Thyroid gland (tissue), 4 donors: ENCODE measurements around the gene UNC13D. TPM values are rescaled to one million over a fixed set of nuclear protein-coding genes. Genes with fewer than 3 reads are reported as not detected.
A peak's percentile ranks its signal among the peaks of the same experiment; 100 is the strongest.

Source experiments
- DNase-seq, 2 donors: peaks; one replicate each; pipeline ENCODE4 v3.0.0-alpha.2; 2019
- H3K27ac ChIP-seq, 3 donors: fragments of 200-600 bp; sonication (generic); 1 replicate in 2 of 3; 2 replicates in 1 of 3; pipeline ENCODE4 v1.5.1; 2016 to 2019; ENCODE audit warnings: mild to moderate bottlenecking in 1 of 3, moderate library complexity in 1 of 3
- H3K27me3 ChIP-seq: fragments of 200-600 bp; sonication (generic); one replicate; pipeline ENCODE4 v1.5.1; 2019
- H3K36me3 ChIP-seq, 2 donors: fragments of 200-600 bp; sonication (generic); one replicate each; pipeline ENCODE4 v1.5.1; 2016 to 2019
- H3K4me1 ChIP-seq, 2 donors: fragments of 200-600 bp; sonication (generic); one replicate each; pipeline ENCODE4 v1.5.1; 2017 to 2019
- H3K4me3 ChIP-seq, 3 donors: fragments of 200-600 bp; sonication (generic); replicated peaks in 1 of 3; 1 replicate in 2 of 3; 2 replicates in 1 of 3; pipeline ENCODE4 v1.5.1; 2016; ENCODE audit warnings: mild to moderate bottlenecking in 1 of 3
- H3K9me3 ChIP-seq: fragments of 200-600 bp; sonication (generic); one replicate; pipeline ENCODE4 v1.5.1; 2017
- CTCF ChIP-seq, 6 experiments: fragments of 200-600 bp in 3 of 6; fragments of 450-650 bp in 3 of 6; sonication (generic) in 3 of 6; IDR thresholded peaks; one replicate each; pipeline ENCODE4 v1.5.1; 2016 to 2019; ENCODE audit warnings: antibody characterized with exemption in 6 of 6, mild to moderate bottlenecking in 2 of 6, inconsistent platforms in 1 of 6, moderate library complexity in 1 of 6
- POLR2A ChIP-seq, 2 donors: fragments of 450-650 bp; IDR thresholded peaks; one replicate each; pipeline ENCODE4 v1.6.1; 2017; ENCODE audit warnings: antibody characterized with exemption in 2 of 2, mild to moderate bottlenecking in 2 of 2, moderate library complexity in 1 of 2
- WGBS, 2 donors: methylation state at CpG; one replicate each; pipeline ENCODE4 v1.1.5; 2017; 5-methylcytosine and 5-hydroxymethylcytosine counted together
- intact Hi-C: fragments of 100-400 bp; cut with DNase I; formaldehyde crosslinking; loops from one replicate; pipeline ENCODE4 v1.15.1; 2023
- microRNA-seq: library from miRNA; unstranded; fragments of <30 nt; microRNA quantifications from one replicate; pipeline ENCODE4, GENCODE V29; 2016
- total RNA-seq, 4 donors: library from RNA; depleted of rRNA; stranded (reverse); fragments of >200 nt; gene quantifications; one replicate each; pipeline ENCODE4 v1.2.3, GENCODE V29; 2016

The UNC13D gene
- total RNA-seq, 4 donors from 2014 or later = 4.0 to 8.1 (median 5.2) TPM

- H3K27me3 ChIP-seq = no peaks in the 10 kb centered on the region
- no peaks in the 10 kb centered on the region for H3K9me3 ChIP-seq
- peak overlapping the region in 2 of 3 donors; percentile 4 to 96 for H3K4me3 ChIP-seq
- peaks cover 12 to 16% of the 10 kb centered on the region in 2 donors for H3K36me3 ChIP-seq
- peaks cover 24 to 28% of the 10 kb centered on the region in 2 donors for H3K4me1 ChIP-seq
- intact Hi-C loops = no loop called here
- WGBS, 2 donors = 3 to 4% methylated on average over 2 of the region's 2 CpGs
- peak overlapping the region; percentile 3 to 99 (median 34) for H3K27ac ChIP-seq
- no peak for DNase-seq
- no peak for TF ChIP-seq CTCF (IDR thresholded peaks at IDR 0.05)
- TF ChIP-seq POLR2A (IDR thresholded peaks at IDR 0.05) = no peak
These were observed 66.8 kb downstream of the UNC13D start for GRCh38 chr17:75777296-75777922.

Small RNA genes within 50 kb of the gene (microRNA-seq; reads per million reads assigned to microRNA genes)
- gene MIR4738 = 1.5 reads per million

Other genes starting within 250 kb of the UNC13D start
- 10 to 100 TPM in 2 of 4 donors, 1 to 10 TPM in 2; 2.3 to 13.6 (median 7.9) TPM for gene SMIM5, start 211.0 kb downstream of the UNC13D start, total RNA-seq
- 10 to 100 TPM; 41.9 to 91.8 (median 70.1) TPM for gene RECQL5, start 177.2 kb downstream of the UNC13D start, total RNA-seq
- 10 to 100 TPM; 52.5 to 83.6 (median 72.7) TPM for gene SAP30BP, start 177.1 kb downstream of the UNC13D start, total RNA-seq
- 10 to 100 TPM; 19.7 to 27.3 (median 23.1) TPM for gene ITGB4, start 122.9 kb downstream of the UNC13D start, total RNA-seq
- 10 to 100 TPM; 15.4 to 28.5 (median 24.9) TPM for gene GALK1, start 79.2 kb downstream of the UNC13D start, total RNA-seq
- gene UNK, start 59.6 kb downstream of the UNC13D start, total RNA-seq = 10 to 100 TPM; 32.5 to 61.4 (median 47.9) TPM
- 10 to 100 TPM; 41.8 to 64.5 (median 53.5) TPM for gene WBP2, start 10.9 kb upstream of the UNC13D start, total RNA-seq
- gene TRIM47, start 34.2 kb upstream of the UNC13D start, total RNA-seq = 10 to 100 TPM; 14.7 to 27.8 (median 19.7) TPM
- gene TRIM65, start 52.5 kb upstream of the UNC13D start, total RNA-seq = 10 to 100 TPM; 23.0 to 39.4 (median 31.8) TPM
- 10 to 100 TPM; 34.8 to 60.6 (median 50.3) TPM for gene MRPL38, start 60.5 kb upstream of the UNC13D start, total RNA-seq
- 10 to 100 TPM; 41.7 to 49.7 (median 43.4) TPM for gene FBF1, start 96.6 kb upstream of the UNC13D start, total RNA-seq
- 100 to 1,000 TPM in 1 of 4 donors, 10 to 100 TPM in 3; 59.6 to 102 (median 75.5) TPM for gene ACOX1, start 134.8 kb upstream of the UNC13D start, total RNA-seq
- gene TEN1, start 134.8 kb upstream of the UNC13D start, total RNA-seq = 10 to 100 TPM in 3 of 4 donors, 1 to 10 TPM in 1; 9.5 to 24.2 (median 15.3) TPM
- gene CDK3, start 156.5 kb upstream of the UNC13D start, total RNA-seq = 1 to 10 TPM; 3.1 to 9.7 (median 9.3) TPM
- gene EVPL, start 182.9 kb upstream of the UNC13D start, total RNA-seq = 10 to 100 TPM; 14.8 to 33.4 (median 23.3) TPM
- 10 to 100 TPM; 48.2 to 67.0 (median 54.5) TPM for gene SRP68, start 228.1 kb upstream of the UNC13D start, total RNA-seq
- not detected for gene GALR2, start 230.4 kb upstream of the UNC13D start, total RNA-seq
- gene ZACN, start 234.8 kb upstream of the UNC13D start, total RNA-seq = 1 to 10 TPM in 1 of 4 donors, not detected in 3; 2.2 TPM